Fibroblast of lung (primary cell): ENCODE results near the gene MUC2.

Experiments
- EZH2 ChIP-seq: IDR thresholded peaks from 2 replicates; pipeline ENCODE4 v1.5.1; 2012; ENCODE audit warnings: low read length, control low read depth, mild to moderate bottlenecking; ENCODE audit errors: missing control alignments
- TF ChIP-seq, protein P1 (sequence below), 2 donors: IDR thresholded peaks in 1 of 2; conservative IDR thresholded peaks in 1 of 2; 1 replicate in 1 of 2; 2 replicates in 1 of 2; pipeline ENCODE4 v1.5.1; 2011 to 2012; ENCODE audit warnings: low read length in 2 of 2, control low read depth in 1 of 2, inconsistent platforms in 1 of 2, low read depth in 1 of 2, mild to moderate bottlenecking in 1 of 2

DNA sequence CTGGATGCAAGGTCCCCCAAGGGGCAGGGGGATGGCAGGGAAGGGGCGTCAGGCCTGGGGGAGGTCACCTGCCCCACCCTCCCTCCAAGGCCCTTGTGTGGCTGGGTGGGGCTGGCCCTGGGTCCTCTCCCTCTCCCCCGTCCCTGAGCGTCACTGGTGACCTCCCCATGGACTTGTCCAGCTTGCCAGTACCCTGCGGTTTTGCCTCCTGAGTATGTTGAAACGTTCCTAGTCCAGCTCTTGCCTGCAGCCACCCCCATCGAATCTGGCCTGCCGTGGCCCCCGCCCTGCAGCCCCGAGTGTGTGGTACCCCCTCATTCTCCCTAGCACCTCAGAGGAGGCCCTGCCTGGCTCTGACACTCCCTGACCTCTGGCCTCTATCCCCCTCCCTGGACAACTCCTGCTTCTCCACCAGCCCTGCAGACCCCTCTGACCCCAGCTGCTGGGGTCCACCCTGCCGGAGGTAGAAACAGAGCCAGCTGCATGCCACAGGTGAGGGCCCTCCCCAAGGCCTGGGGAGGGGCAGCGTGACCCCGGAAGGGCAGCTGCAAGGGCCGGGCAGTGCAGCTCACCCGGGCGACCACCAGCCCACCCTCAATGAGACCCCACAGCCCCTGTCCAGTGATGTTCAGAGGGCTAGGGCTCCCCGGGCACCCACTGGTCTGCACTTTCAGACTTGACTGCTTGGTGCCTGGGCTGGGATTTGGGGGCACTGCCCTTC, 34.1 kb upstream of the MUC2 start:
- TF ChIP-seq, protein P1, sequence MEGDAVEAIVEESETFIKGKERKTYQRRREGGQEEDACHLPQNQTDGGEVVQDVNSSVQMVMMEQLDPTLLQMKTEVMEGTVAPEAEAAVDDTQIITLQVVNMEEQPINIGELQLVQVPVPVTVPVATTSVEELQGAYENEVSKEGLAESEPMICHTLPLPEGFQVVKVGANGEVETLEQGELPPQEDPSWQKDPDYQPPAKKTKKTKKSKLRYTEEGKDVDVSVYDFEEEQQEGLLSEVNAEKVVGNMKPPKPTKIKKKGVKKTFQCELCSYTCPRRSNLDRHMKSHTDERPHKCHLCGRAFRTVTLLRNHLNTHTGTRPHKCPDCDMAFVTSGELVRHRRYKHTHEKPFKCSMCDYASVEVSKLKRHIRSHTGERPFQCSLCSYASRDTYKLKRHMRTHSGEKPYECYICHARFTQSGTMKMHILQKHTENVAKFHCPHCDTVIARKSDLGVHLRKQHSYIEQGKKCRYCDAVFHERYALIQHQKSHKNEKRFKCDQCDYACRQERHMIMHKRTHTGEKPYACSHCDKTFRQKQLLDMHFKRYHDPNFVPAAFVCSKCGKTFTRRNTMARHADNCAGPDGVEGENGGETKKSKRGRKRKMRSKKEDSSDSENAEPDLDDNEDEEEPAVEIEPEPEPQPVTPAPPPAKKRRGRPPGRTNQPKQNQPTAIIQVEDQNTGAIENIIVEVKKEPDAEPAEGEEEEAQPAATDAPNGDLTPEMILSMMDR (conservative IDR thresholded peaks at IDR 0.05 in 1 of 2, IDR thresholded peaks at IDR 0.05 in 1 of 2; ENCODE audit: low read depth in 1 of 2, low read length in 2 of 2): no peak
- no peak for TF ChIP-seq EZH2
